Peyer's patch (tissue), 4 donors: ENCODE data around the gene MAG. TPM values are rescaled to one million over a fixed set of nuclear protein-coding genes. Genes with fewer than 3 reads are reported as not detected.

Source experiments
- DNase-seq, 3 donors: peaks; one replicate each; pipeline ENCODE4 v3.0.0-alpha.2; 2017 to 2019
- H3K27ac ChIP-seq, 4 donors: fragments of 200-600 bp; sonication (generic); one replicate each; pipeline ENCODE4 v1.5.1; 2016 to 2019
- H3K27me3 ChIP-seq, 2 donors: fragments of 200-600 bp; sonication (generic); one replicate each; pipeline ENCODE4 v1.5.1; 2019
- H3K36me3 ChIP-seq, 3 donors: fragments of 200-600 bp; sonication (generic); one replicate each; pipeline ENCODE4 v1.5.1; 2016 to 2019
- H3K4me1 ChIP-seq, 4 donors: fragments of 200-600 bp; sonication (generic); one replicate each; pipeline ENCODE4 v1.5.1; 2016 to 2019
- H3K4me3 ChIP-seq, 4 donors: fragments of 200-600 bp; sonication (generic); 1 replicate in 3 of 4; 2 replicates in 1 of 4; pipeline ENCODE4 v1.5.1; 2016 to 2019; ENCODE audit warnings: mild to moderate bottlenecking in 1 of 4
- H3K9me3 ChIP-seq, 4 donors: fragments of 200-600 bp; sonication (generic); one replicate each; pipeline ENCODE4 v1.5.1; 2016 to 2019; ENCODE audit warnings: mild to moderate bottlenecking in 1 of 4
- POLR2A ChIP-seq, 2 donors: fragments of 450-650 bp; IDR thresholded peaks; one replicate each; pipeline ENCODE4 v1.5.1; 2017; ENCODE audit warnings: antibody characterized with exemption in 2 of 2, mild to moderate bottlenecking in 2 of 2, moderate library complexity in 2 of 2
- total RNA-seq, 4 donors: library from RNA; depleted of rRNA; stranded (reverse); fragments of >200 nt; gene quantifications; one replicate each; pipeline ENCODE4 v1.1.0, GENCODE V29; 2016
- TF ChIP-seq, protein P1 (sequence below), 6 experiments: fragments of 450-650 bp in 4 of 6; fragments of 200-600 bp in 2 of 6; sonication (generic) in 1 of 6; IDR thresholded peaks; one replicate each; pipeline ENCODE4 v1.5.1; 2017 to 2019; ENCODE audit warnings: antibody characterized with exemption in 6 of 6, mild to moderate bottlenecking in 3 of 6, moderate library complexity in 1 of 6

The MAG gene
- total RNA-seq, 4 donors from 2014 or later, result 3.8 TPM; not detected in 3

DNA sequence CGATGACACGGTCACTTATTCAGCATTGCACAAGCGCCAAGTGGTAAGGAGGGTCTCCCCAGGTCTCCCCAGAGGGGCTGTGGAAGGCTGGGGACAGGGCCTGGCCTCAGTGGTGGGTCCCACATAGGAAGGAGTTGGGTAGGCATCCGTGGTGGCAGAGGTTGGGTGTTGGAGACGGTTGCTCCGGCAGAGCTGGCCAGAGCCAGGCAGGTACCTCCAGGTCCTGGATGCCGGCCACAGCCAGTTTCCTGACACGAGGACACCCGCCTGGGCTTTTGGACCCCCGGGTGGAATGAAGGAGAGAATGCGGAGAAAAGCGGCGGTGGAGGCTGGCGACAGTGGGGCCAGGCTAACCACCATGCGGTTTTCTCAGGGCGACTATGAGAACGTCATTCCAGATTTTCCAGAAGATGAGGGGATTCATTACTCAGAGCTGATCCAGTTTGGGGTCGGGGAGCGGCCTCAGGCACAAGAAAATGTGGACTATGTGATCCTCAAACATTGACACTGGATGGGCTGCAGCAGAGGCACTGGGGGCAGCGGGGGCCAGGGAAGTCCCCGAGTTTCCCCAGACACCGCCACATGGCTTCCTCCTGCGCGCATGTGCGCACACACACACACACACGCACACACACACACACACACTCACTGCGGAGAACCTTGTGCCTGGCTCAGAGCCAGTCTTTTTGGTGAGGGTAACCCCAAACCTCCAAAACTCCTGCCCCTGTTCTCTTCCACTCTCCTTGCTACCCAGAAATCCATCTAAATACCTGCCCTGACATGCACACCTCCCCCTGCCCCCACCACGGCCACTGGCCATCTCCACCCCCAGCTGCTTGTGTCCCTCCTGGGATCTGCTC, 54.5 kb downstream of the MAG start:
- no peaks in the 10 kb centered on the region for H3K9me3 ChIP-seq
- H3K36me3 ChIP-seq, result no peaks in the 10 kb centered on the region
- peak overlapping the region in 3 of 4 donors; percentile 8 to 77 (median 57) for H3K27ac ChIP-seq
- H3K27me3 ChIP-seq, result no peaks in the 10 kb centered on the region
- peak overlapping the region in 1 of 4 donors; percentile 3 for H3K4me3 ChIP-seq
- DNase-seq, result peak; percentile 46 to 90 (median 76)
- H3K4me1 ChIP-seq, result peaks cover 0 to 27% (median 9%) of the 10 kb centered on the region in 4 donors
- TF ChIP-seq, protein P1, sequence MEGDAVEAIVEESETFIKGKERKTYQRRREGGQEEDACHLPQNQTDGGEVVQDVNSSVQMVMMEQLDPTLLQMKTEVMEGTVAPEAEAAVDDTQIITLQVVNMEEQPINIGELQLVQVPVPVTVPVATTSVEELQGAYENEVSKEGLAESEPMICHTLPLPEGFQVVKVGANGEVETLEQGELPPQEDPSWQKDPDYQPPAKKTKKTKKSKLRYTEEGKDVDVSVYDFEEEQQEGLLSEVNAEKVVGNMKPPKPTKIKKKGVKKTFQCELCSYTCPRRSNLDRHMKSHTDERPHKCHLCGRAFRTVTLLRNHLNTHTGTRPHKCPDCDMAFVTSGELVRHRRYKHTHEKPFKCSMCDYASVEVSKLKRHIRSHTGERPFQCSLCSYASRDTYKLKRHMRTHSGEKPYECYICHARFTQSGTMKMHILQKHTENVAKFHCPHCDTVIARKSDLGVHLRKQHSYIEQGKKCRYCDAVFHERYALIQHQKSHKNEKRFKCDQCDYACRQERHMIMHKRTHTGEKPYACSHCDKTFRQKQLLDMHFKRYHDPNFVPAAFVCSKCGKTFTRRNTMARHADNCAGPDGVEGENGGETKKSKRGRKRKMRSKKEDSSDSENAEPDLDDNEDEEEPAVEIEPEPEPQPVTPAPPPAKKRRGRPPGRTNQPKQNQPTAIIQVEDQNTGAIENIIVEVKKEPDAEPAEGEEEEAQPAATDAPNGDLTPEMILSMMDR (IDR thresholded peaks at IDR 0.05), result no peak
- TF ChIP-seq POLR2A (IDR thresholded peaks at IDR 0.05), result no peak

DNA sequence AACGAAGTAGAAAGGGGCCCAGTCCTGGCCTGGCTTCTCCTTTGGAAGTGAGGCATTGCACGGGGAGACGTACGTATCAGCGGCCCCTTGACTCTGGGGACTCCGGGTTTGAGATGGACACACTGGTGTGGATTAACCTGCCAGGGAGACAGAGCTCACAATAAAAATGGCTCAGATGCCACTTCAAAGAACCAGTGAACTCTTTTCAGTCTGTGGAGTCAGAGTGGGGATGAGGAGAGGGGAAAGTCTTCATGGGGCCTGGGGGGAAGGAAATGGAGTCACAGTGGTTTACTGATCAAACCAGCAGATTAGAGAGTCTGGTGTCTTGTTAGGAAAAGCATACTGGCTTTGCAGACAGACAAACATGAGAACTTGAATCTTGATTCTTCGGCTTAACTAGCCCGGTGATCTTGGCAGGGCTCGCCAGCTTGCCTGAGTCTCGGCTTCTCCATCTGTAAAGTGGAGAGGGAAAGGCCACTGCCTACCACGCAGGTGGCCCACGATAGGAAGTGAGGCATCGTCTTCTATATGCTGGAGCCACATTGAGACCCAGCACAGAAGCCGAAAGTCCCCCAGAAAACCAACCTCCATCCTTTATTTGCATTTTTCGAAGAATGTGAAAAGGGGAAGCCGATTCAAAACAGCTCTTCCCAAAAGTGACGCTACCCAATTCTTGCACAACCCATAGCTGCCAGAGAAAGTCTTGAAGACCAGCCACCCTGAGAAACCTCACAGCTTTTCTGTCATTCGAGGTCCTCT, 55.4 kb downstream of the MAG start, which contains the start of gene FFAR1:
TSS of gene FFAR1 (plus strand) at position 732 of the 759 bp plus-strand sequence. CDS start 3,650 bp downstream, outside the sequence.
- DNase-seq, result peak; percentile 21 to 70 (median 69)
- peaks cover 0 to 27% (median 9%) of the 10 kb centered on the region in 4 donors for H3K4me1 ChIP-seq
- H3K9me3 ChIP-seq, result no peaks in the 10 kb centered on the region
- peak within 1 kb of the TSS in 2 of 4 donors; percentile 57 to 77 for H3K27ac ChIP-seq
- H3K36me3 ChIP-seq, result no peaks in the 10 kb centered on the region
- no peaks in the 10 kb centered on the region for H3K27me3 ChIP-seq
- TF ChIP-seq POLR2A (IDR thresholded peaks at IDR 0.05), result no peak
- TF ChIP-seq, protein P1 (IDR thresholded peaks at IDR 0.05), result no peak
- no peak within 1 kb of the TSS for H3K4me3 ChIP-seq

DNA sequence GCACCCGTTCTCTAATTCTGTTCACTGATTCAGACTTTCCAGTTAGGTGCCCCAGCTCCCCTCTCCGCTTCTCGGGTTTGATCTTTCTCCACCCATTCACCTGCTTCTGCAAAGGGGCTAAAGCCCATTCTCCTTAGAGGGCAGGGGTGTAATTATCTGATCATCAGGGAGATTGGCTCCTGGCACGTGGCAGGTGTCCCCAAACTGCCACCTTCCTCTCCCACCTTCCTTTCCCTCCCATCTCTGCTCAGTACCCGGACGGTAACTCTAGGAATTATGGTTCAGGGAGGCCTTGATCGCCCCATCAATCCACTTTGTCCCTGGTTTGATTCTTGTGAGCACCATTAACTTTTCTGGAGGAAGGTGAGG, 56.0 kb downstream of the MAG start:
- Histone ChIP-seq H3K27ac (peak overlapping the region in 1 of 4 donors; percentile 77), H3K4me1 (peaks cover 0 to 31% (median 9%) of the 10 kb centered on the region in 4 donors), H3K4me3 (no peak overlapping the region), H3K9me3 (no peaks in the 10 kb centered on the region), H3K36me3 (no peaks in the 10 kb centered on the region), H3K27me3 (no peaks in the 10 kb centered on the region)
- TF ChIP-seq, protein P1 (IDR thresholded peaks at IDR 0.05), result no peak
- TF ChIP-seq POLR2A (IDR thresholded peaks at IDR 0.05), result no peak
- peak in 1 of 3 donors; percentile 11 for DNase-seq

DNA sequence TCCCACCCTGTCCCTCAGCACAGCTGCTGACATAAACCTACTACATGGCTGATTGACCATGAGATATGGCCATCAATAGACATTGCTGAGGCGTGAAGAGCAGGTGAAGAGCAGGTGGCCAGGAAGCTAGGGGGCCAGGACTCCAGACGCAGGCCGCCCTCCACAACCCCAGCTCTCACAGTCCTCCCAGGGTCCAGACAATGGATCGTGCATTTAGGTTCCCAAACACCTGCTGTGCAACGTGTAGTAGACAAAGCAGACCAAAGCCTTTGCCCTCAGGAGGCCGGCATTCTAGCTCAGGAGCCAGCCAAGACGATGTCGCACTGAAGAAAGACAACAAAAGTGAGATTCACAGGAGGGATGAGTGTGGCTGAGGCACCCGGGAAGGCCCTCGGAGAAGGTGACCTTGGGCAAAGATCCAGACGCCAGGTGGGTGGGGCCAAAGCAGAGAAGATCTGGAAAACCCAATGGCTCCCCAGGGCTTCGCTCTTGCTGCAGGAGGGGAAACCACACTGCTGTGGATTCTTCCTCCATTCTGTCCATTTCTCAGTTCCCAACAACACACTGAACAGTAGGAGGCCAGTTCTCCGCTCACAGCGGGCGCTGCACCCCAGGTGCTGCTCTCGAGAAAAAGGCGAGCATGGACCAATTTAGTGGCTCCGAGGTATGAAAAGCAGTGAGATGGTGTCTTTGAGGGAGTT, 57.1 kb downstream of the MAG start:
- TF ChIP-seq POLR2A (IDR thresholded peaks at IDR 0.05), result no peak
- TF ChIP-seq, protein P1 (IDR thresholded peaks at IDR 0.05), result no peak

More for the DNA sequence above, 57.1 kb downstream of the MAG start:
- peak; percentile 30 to 50 (median 43) for DNase-seq
- Histone ChIP-seq H3K36me3 (no peaks in the 10 kb centered on the region), H3K9me3 (no peaks in the 10 kb centered on the region), H3K27ac (peak overlapping the region in 1 of 4 donors; percentile 77), H3K4me1 (peaks cover 0 to 31% (median 9%) of the 10 kb centered on the region in 4 donors), H3K4me3 (no peak overlapping the region), H3K27me3 (no peaks in the 10 kb centered on the region)
